GM12878 (cell line): ENCODE measurements around the gene CKMT2. TPM values are rescaled to one million over a fixed set of nuclear protein-coding genes. Genes with fewer than 3 reads are reported as not detected.

Experiments
- ATAC-seq: fragments of 200-7000 bp; cut with Tn5 transposase; 3 replicates; pipeline ENCODE4 v1.9.1; 2020; ENCODE audit warnings: mild to moderate bottlenecking, moderate library complexity
- BruUV-seq: library from RNA; stranded (reverse); fragments of 400-500 nt; replicated peaks from 2 replicates; lab custom pipeline; 2021; lab: Mats Ljungman, UMichigan
- CTCF ChIA-PET: fragments of 300-600 bp; sonication (Branson Sonifier 250); formaldehyde crosslinking; extraction: SDS; loops from one replicate; lab custom pipeline; 2021; ENCODE audit warnings: inconsistent platforms; lab: Yijun Ruan, JAX
- POLR2A ChIA-PET: fragments of 350-600 bp; formaldehyde crosslinking; extraction: SDS; loops from one replicate; lab custom pipeline; 2021; ENCODE audit warnings: inconsistent platforms; lab: Charles Lee
- RAD21 ChIA-PET: fragments of 300-600 bp; sonication (Branson Sonifier 250); formaldehyde crosslinking; loops from one replicate; lab custom pipeline; 2023; ENCODE audit warnings: antibody characterized with exemption; ENCODE audit not compliant: unreplicated experiment; lab: Charles Lee
- SMC1A ChIA-PET: fragments of 300-600 bp; sonication (Branson Sonifier 250); formaldehyde crosslinking; loops from one replicate; lab custom pipeline; 2023; ENCODE audit not compliant: unreplicated experiment, uncharacterized antibody; lab: Charles Lee
- DNase-seq: peaks from one replicate; pipeline ENCODE4 v3.0.0-alpha.2; 2011; ENCODE audit warnings: low read depth, low spot score
- FAIRE-seq: peaks from 3 replicates; lab custom pipeline; 2011; peaks lifted over from hg19 to GRCh38; lab: Jason Lieb, UNC
- H2AFZ ChIP-seq: 2 replicates; pipeline ENCODE4 v1.6.0; 2011; ENCODE audit warnings: low read depth, low read length, control low read depth; ENCODE audit not compliant: control insufficient read depth
- H3K27ac ChIP-seq: 2 replicates; pipeline ENCODE4 v1.5.1; 2011; ENCODE audit warnings: control low read depth; ENCODE audit not compliant: control insufficient read depth, insufficient read depth
- H3K27me3 ChIP-seq, 2 experiments: replicated peaks in 1 of 2; 2 replicates each; pipeline versions ENCODE4 v1.6.0 to v1.6.1; 2011; ENCODE audit warnings: low read length in 1 of 2; ENCODE audit not compliant: control insufficient read depth in 2 of 2, insufficient read depth in 2 of 2
- H3K36me3 ChIP-seq, 2 experiments: 2 replicates each; pipeline ENCODE4 v1.5.1; 2011; ENCODE audit warnings: low read length in 1 of 2; ENCODE audit not compliant: control insufficient read depth in 2 of 2, insufficient read depth in 2 of 2
- H3K4me1 ChIP-seq: 2 replicates; pipeline ENCODE4 v1.6.1; 2011; ENCODE audit warnings: mild to moderate bottlenecking, low read length, moderate library complexity, mixed read lengths; ENCODE audit not compliant: control insufficient read depth, insufficient read depth
- H3K4me2 ChIP-seq: 2 replicates; pipeline ENCODE4 v1.6.0; 2011; ENCODE audit warnings: control low read depth; ENCODE audit not compliant: control insufficient read depth, insufficient read depth
- H3K4me3 ChIP-seq: fragments of 200-600 bp; sonication (generic); 2 replicates; pipeline ENCODE4 v1.5.1; 2016
- H3K79me2 ChIP-seq: 2 replicates; pipeline ENCODE4 v1.6.0; 2011; ENCODE audit warnings: low read length; ENCODE audit not compliant: control insufficient read depth, insufficient read depth
- H3K9ac ChIP-seq: 2 replicates; pipeline ENCODE4 v1.8.0; 2011; ENCODE audit warnings: low read length, control low read depth, mixed read lengths; ENCODE audit not compliant: control insufficient read depth, insufficient read depth
- H3K9me3 ChIP-seq: replicated peaks from 3 replicates; pipeline ENCODE4 v1.5.1; 2011; ENCODE audit warnings: mild to moderate bottlenecking, low read length; ENCODE audit not compliant: control insufficient read depth, insufficient read depth
- H4K20me1 ChIP-seq: 2 replicates; pipeline ENCODE4 v1.6.0; 2011; ENCODE audit not compliant: control insufficient read depth, insufficient read depth
- EP300 ChIP-seq, 2 experiments: fragments of 150-350 bp in 1 of 2; IDR thresholded peaks; 2 replicates each; pipeline ENCODE4 v1.6.1; 2011 to 2012; ENCODE audit warnings: low read depth in 2 of 2, low read length in 2 of 2, borderline replicate concordance in 1 of 2, improper control_type of control experiment in 1 of 2, inconsistent platforms in 1 of 2; ENCODE audit not compliant: control insufficient read depth in 1 of 2
- JUND ChIP-seq: IDR thresholded peaks from 2 replicates; pipeline ENCODE4 v1.6.1; 2012; ENCODE audit warnings: low read depth, mild to moderate bottlenecking, low read length, improper control_type of control experiment, moderate library complexity
- ZBED1 ChIP-seq: IDR thresholded peaks from 2 replicates; pipeline ENCODE4 v1.6.1; 2016; ENCODE audit warnings: borderline replicate concordance
- ZNF207 ChIP-seq: fragments of 450-650 bp; IDR thresholded peaks from 2 replicates; pipeline ENCODE4 v1.6.1; 2014; ENCODE audit warnings: antibody characterized with exemption, mild to moderate bottlenecking, borderline replicate concordance
- ZNF274 ChIP-seq: IDR thresholded peaks from one replicate; pipeline ENCODE4 v1.8.0; 2011; ENCODE audit not compliant: insufficient read length, insufficient read depth
- WGBS: methylation state at CpG from one replicate; pipeline ENCODE4 v1.1.6; 2016; ENCODE audit warnings: low lambda C conversion rate; ENCODE audit not compliant: insufficient replicate concordance, insufficient coverage; ENCODE audit errors: missing lambda C conversion rate; 5-methylcytosine and 5-hydroxymethylcytosine counted together
- in situ Hi-C: fragments of 300-500 bp; cut with MboI; formaldehyde crosslinking; loops from 9 replicates; pipeline ENCODE4 v1.14.3; 2018; ENCODE audit warnings: mixed read lengths
- intact Hi-C: fragments of 100-400 bp; cut with micrococcal nuclease; formaldehyde crosslinking; loops from one replicate; pipeline ENCODE4 v1.14.2; 2022; ENCODE audit not compliant: unreplicated experiment
- polyA plus RNA-seq, 11 experiments: library from polyadenylated mRNA; depleted of rRNA in 4 of 11; unstranded in 6 of 11; stranded (reverse) in 5 of 11; fragments of >200 nt; fragmentation: Nextera tagmentation in 4 of 11; fragmentation: Illumina TruSeq in 1 of 11; extraction: Ambion mirVana in 4 of 11; extraction: Trizol in 1 of 11; gene quantifications; 1 replicate in 1 of 11; 2 replicates in 10 of 11; pipeline versions ENCODE4 v1.2.1 to v1.2.3, GENCODE V29; 2011 to 2016; ENCODE audit warnings: inconsistent platforms in 2 of 11, missing spikeins in 2 of 11, low read depth in 1 of 11
- total RNA-seq, 4 experiments: library from RNA; depleted of rRNA in 3 of 4; stranded (reverse); fragments of >200 nt in 3 of 4; fragmentation: Illumina TruSeq in 1 of 4; extraction: Trizol in 1 of 4; gene quantifications; 2 replicates each; pipeline versions ENCODE4 v1.2.1 to v1.2.3, GENCODE V29; 2013 to 2021
- TF ChIP-seq, protein P1 (sequence below): fragments of 450-650 bp; IDR thresholded peaks from 2 replicates; pipeline ENCODE4 v1.6.1; 2017; ENCODE audit warnings: borderline replicate concordance

The CKMT2 gene
- total and polyA plus RNA-seq, 10 of the 15 experiments (the other 5 are each of a cell fraction or from before 2014, with no cell fraction given) = 0.70 to 1.2 TPM; not detected in 8

DNA sequence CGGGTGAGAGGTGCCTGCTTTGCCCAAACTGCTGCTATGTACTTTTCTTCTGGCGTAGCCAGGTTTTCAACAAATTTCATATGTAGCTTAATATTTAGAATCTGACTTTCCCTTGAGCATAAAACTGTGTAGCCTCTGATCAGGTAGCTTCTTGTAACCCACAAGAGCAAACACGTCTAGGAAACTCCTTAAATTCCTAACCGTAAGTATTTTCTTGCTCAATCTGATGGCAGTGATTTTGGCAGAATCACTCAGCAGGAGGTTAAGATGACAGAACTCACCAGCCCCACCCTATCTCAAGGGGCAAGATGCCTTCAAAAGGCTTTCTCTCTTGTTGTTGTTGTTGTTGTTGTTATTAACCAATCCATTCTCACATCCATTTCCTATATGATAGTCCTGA lies 20.8 kb downstream of the CKMT2 start:
- no peaks in the 10 kb centered on the region for H3K9me3 ChIP-seq
- no peak overlapping the region for H3K27ac ChIP-seq
- no peaks in the 10 kb centered on the region for H3K36me3 ChIP-seq
- no peak overlapping the region for H3K4me3 ChIP-seq
- no peak overlapping the region for H3K4me2 ChIP-seq
- no peak for ATAC-seq
- no peaks in the 10 kb centered on the region for H3K4me1 ChIP-seq
- DNase-seq = no peak
- no peak overlapping the region for H2AFZ ChIP-seq
- no peak for TF ChIP-seq ZNF207
- no peak for TF ChIP-seq EP300 (IDR thresholded peaks at IDR 0.05; ENCODE audit: borderline replicate concordance in 1 of 2, control insufficient read depth in 1 of 2, low read depth in 2 of 2, low read length in 2 of 2)
- TF ChIP-seq, protein P1, sequence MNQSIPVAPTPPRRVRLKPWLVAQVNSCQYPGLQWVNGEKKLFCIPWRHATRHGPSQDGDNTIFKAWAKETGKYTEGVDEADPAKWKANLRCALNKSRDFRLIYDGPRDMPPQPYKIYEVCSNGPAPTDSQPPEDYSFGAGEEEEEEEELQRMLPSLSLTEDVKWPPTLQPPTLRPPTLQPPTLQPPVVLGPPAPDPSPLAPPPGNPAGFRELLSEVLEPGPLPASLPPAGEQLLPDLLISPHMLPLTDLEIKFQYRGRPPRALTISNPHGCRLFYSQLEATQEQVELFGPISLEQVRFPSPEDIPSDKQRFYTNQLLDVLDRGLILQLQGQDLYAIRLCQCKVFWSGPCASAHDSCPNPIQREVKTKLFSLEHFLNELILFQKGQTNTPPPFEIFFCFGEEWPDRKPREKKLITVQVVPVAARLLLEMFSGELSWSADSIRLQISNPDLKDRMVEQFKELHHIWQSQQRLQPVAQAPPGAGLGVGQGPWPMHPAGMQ = no peak
- TF ChIP-seq JUND = no peak
- TF ChIP-seq ZNF274 = no peak
- no peak for TF ChIP-seq ZBED1
- intact Hi-C loops (no loop called here), in situ Hi-C loops (no loop called here)
- SMC1A ChIA-PET = interaction anchor here (1.0 kb wide), 1 partner anchor 13 kb away, joined by 3 read pairs; no protein-coding TSS in a partner anchor
- 98% methylated on average over 4 of the region's 4 CpGs for WGBS
- FAIRE-seq = no peak
- H3K27me3 ChIP-seq = no peaks in the 10 kb centered on the region
- H3K79me2 ChIP-seq = no peaks in the 10 kb centered on the region
- CTCF ChIA-PET = interaction anchor here (1.4 kb wide), 1 partner anchor 43 kb away, joined by 3 read pairs; no protein-coding TSS in a partner anchor
- no peaks in the 10 kb centered on the region for H4K20me1 ChIP-seq
- H3K9ac ChIP-seq = no peak overlapping the region
- RAD21 ChIA-PET = no interaction called here
- POLR2A ChIA-PET = no interaction called here
- BruUV-seq = no TSS peak
